IPS-15b (cell line): ENCODE results near the gene SYNDIG1.

Experiments
- H3K27me3 ChIP-seq: one replicate; pipeline ENCODE4 v1.6.1; 2013; ENCODE audit warnings: low read length; ENCODE audit not compliant: control insufficient read depth, insufficient read depth
- H3K36me3 ChIP-seq: one replicate; pipeline ENCODE4 v1.6.1; 2013; ENCODE audit warnings: low read length; ENCODE audit not compliant: control insufficient read depth, insufficient read depth
- H3K4me1 ChIP-seq: one replicate; pipeline ENCODE4 v1.6.1; 2013; ENCODE audit warnings: mild to moderate bottlenecking, low read length; ENCODE audit not compliant: control insufficient read depth, insufficient read depth
- H3K4me3 ChIP-seq: one replicate; pipeline ENCODE4 v1.5.1; 2013; ENCODE audit warnings: low read depth, low read length
- H3K9ac ChIP-seq: one replicate; pipeline ENCODE4 v1.6.1; 2013; ENCODE audit warnings: low read depth, mild to moderate bottlenecking, low read length
- H3K9me3 ChIP-seq: one replicate; pipeline ENCODE4 v1.6.1; 2013; ENCODE audit warnings: mild to moderate bottlenecking, low read length; ENCODE audit not compliant: control insufficient read depth, insufficient read depth

SYNDIG1 gene

DNA sequence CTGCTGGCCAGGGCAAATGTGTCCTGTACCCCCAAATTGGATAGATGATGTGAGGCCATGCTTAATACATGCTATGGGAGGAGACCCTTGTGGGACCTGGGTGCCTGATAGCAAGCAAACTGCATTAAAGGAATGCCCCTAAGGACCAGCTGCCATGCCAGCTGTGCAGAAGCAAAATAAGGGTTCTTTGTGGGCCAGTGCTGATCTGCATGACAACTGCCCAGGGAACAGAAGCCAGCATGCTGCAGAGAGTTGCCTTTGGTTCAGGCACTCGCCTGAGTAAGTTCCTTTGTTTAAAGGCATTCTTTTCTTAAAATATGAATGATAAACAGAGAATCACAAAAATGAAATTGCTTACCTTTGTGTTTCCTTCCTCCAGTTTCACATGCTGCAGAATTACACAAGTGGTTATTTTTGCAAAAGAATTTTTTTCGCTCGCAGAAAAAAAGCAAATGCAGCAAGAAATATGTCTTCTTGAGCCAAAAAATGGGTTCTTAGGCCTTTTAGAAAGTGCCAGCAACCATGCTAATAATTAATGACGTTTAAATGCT lies 6.9 kb upstream of the SYNDIG1 start:
- no peaks in the 10 kb centered on the region for H3K9me3 ChIP-seq
- peaks cover 24% of the 10 kb centered on the region for H3K27me3 ChIP-seq
- H3K4me3 ChIP-seq = no peak overlapping the region
- H3K4me1 ChIP-seq = peaks cover 16% of the 10 kb centered on the region
- no peak overlapping the region for H3K9ac ChIP-seq
- no peaks in the 10 kb centered on the region for H3K36me3 ChIP-seq

DNA sequence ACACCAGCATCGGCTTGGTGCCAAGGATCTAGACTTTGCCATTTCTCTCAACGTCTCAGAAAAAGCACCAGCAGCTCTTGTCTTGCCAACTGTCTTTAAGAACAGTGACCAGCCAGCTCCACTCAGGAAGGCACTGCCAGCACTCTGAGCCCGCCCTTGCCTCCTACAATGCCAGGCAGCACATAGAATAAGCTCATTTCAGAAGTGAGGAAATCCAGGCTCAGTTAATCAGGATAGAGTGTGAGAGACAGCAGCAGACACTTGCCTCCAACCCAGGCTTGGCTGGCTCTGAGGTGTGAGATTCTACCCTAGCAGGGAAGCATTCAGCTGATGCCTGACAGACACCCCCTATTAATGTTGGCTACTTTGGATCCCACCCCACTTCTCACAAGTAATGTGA lies 4.3 kb upstream of the SYNDIG1 start:
- no peak overlapping the region for H3K9ac ChIP-seq
- no peak overlapping the region for H3K4me3 ChIP-seq
- H3K9me3 ChIP-seq = no peaks in the 10 kb centered on the region
- peaks cover 37% of the 10 kb centered on the region for H3K27me3 ChIP-seq
- peaks cover 24% of the 10 kb centered on the region for H3K4me1 ChIP-seq
- H3K36me3 ChIP-seq = no peaks in the 10 kb centered on the region

DNA sequence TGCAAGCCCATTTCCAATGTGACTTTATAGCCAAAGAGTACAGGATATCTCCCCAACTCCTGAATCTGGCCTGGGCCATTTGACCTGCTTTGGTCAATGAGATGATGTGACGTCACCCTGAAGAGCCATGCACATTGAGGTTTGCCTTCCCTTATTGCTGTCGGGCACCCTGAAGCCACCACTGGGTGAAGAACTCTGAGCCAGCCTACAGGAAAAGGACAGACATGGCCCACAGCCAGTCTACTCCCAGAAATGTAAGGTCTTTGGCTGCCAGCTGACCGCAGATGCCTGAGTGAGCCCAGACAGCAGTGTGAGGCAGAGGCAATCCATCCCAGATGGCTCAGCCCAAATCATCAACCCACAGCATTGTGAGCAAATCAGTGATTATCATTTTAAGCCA lies 3.7 kb upstream of the SYNDIG1 start:
- Histone ChIP-seq H3K4me3 (no peak overlapping the region), H3K9ac (no peak overlapping the region), H3K9me3 (no peaks in the 10 kb centered on the region), H3K4me1 (peaks cover 24% of the 10 kb centered on the region), H3K27me3 (peaks cover 42% of the 10 kb centered on the region), H3K36me3 (no peaks in the 10 kb centered on the region)

DNA sequence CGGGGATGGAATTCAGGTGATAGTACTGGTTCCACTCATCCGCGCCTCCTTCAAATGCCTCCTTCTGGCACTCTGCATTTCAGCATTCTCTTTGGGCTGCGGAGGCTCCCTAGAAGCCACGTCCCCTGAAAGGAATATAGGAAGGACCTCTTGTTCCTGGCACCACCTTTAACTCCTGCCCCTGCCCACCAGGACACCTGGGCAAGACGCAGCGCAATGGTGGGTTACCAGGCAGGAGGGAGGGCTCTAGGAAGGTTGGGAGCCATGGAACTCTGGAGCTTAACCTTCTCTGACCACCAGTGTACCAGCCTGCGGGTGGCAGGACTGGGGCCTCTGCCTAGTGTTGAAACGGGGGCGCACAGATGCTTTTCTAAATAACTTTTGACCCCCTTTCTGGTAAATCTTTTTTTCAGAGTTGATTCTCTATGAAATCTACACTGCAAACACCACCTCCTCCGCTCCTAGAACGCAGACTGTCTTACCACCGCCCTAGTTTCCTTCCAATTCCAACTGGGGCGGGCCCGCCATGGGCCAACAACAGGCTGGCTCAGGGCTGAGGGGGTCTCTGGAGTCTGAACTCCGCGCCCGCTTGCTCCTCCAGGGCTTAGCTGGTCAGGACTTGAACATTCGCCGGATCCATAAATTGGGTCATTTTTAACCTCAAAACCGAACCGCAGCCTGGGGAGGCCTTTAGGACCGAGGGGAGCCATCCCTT lies 871 bp upstream of the SYNDIG1 start:
- H3K9ac ChIP-seq = no peak overlapping the region

DNA sequence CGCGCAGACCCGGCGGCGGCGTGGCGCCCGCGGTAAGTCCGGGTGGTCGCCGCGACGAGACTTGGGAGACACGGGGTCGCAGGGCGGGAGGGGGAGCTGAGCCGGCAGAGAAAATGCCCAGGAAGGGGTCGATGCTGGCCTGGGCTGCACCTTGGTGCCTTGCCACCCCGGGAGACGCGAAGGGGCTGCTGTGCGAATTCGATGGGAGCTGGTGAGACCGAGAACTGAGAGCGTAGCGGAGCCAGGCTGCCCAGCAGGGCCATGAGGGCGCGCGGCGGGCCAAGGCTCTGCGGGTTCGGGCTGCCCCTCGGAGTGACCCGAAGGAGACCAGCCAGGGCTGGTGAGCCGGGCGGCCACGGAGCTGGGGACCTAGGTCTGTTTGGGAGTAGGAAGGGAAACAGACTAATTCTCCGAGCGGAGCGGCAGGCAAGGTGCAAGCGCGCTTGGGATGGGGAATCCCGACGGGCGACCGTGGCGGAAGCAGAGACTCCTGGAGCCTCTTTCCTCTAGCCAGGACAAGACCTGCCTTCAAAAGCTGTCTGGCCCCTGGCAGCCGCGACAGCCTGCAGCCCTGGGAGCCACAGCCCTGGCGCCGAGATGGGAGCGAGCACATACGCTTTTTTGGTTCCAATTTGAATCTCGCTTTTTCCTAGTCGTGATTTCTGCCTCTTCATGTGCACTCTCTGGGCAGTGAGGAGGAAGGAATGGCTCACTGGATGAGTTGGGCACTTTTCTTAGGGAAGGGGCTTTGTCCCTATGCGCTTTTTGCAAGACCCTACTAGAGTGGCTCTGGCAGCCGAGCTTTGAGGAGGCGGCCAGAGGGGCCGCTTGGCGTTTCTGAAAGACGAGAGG lies 691 bp downstream of the SYNDIG1 start:
- no peaks in the 10 kb centered on the region for H3K36me3 ChIP-seq
- peak overlapping the region; percentile 58 for H3K9ac ChIP-seq
- H3K4me3 ChIP-seq = peak overlapping the region; percentile 58
- H3K4me1 ChIP-seq = peaks cover 11% of the 10 kb centered on the region
- H3K9me3 ChIP-seq = no peaks in the 10 kb centered on the region
- H3K27me3 ChIP-seq = peaks cover 78% of the 10 kb centered on the region

More for the DNA sequence above, 871 bp upstream of the SYNDIG1 start:
- Histone ChIP-seq H3K36me3 (no peaks in the 10 kb centered on the region), H3K4me3 (peak overlapping the region; percentile 58), H3K27me3 (peaks cover 71% of the 10 kb centered on the region), H3K9me3 (no peaks in the 10 kb centered on the region), H3K4me1 (peaks cover 11% of the 10 kb centered on the region)

DNA sequence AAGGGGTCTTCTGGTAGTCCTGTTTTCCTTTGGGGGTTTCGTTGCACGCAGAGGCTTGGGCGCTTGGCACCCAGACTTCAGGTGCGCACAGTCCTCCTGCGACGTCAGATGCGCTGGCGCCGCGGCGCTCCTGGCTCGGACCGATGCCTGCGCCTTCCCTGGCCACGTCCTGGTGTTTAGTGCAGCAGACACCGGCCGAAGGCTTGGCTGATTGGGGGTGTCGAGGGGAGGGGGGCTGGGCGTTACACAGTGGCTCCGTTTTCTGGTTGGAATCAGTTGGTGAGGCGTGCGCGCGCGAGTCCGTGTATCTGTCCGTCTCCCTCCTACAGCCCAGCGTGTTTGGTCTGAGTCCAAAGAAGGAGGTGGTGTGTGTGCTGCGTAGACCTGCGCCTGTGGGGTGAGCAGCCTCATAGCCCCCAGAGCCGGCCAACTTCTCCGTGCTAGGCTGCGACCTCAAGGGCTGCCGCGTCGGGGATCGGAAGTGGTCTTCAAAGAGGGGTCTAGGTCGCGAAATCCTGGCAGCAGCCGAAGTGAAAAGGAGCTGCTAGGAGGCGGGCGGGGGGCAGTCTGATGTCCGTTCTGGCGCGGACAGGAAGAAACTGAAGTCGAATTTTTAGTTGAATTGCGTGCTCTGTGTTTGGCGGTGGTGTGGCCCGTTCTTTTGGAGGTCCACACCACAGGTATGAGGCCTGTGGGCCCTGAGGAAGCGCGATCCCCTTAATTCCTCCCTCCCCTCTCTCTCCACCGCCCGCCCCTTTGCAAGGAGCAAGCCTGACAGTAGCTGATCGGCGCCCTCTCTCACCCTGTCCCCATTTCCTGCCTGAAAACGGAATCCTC lies 1.5 kb downstream of the SYNDIG1 start:
- peaks cover 71% of the 10 kb centered on the region for H3K27me3 ChIP-seq
- peak overlapping the region; percentile 58 for H3K4me3 ChIP-seq
- peak overlapping the region; percentile 42 for H3K9ac ChIP-seq
- H3K4me1 ChIP-seq = peaks cover 11% of the 10 kb centered on the region
- no peaks in the 10 kb centered on the region for H3K36me3 ChIP-seq
- H3K9me3 ChIP-seq = no peaks in the 10 kb centered on the region

DNA sequence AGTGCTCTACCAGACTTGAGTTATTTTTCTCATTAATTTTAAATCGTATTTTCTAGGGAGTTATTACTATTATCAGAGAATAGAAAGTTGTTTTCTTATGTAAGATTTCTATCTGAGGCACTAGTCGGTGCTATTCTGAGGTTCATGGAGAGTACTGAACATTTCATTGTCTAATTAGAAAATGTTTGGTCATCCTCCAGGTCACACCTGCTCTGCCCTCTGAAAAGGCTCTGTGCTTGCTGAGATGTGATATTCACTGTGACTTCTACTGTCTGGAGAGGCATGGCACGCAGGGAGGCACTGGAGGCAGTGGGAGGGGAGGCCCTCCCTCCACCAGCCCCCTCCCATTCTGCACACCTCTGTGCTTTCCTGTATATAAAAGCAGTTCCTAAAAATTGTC lies 3.0 kb downstream of the SYNDIG1 start:
- Histone ChIP-seq H3K4me1 (peaks cover 11% of the 10 kb centered on the region), H3K36me3 (no peaks in the 10 kb centered on the region), H3K9me3 (no peaks in the 10 kb centered on the region), H3K4me3 (no peak overlapping the region), H3K27me3 (peaks cover 62% of the 10 kb centered on the region), H3K9ac (no peak overlapping the region)

DNA sequence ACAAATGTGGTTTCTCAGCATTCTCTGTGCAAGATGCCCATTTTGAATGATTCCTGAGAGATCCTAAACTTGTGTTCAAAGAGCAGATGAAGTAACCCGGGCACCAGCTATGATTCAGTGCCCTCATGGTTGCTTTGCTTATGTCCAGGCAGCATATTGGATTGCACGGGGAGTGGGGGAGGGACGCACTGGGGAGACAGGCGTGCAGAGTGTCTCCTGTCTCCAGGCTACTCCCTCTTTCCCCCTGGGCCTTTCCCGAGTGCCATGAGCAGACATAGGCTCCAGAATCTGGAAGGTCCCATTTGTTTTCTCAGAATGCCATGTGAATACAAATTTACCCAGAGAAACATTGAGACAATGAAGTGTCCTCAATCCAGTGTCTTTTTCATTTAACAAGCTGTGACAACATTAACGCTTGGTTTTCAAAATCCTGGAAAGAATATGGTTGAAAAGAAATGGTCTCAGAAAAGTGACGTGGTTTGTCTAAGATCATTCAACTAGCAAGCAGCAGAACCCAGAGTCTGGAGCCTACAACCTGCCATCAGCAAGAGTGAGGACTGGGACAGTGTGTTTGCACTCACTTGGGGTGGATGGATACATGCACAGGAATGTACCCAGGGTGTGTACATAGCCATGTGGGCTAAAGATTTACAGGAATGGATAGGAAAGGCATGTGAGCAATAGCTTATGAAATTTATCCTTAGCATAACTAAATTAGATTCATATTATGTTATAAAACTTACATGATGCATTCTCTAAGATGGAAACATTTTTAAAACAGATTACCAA lies 4.2 kb downstream of the SYNDIG1 start:
- peaks cover 52% of the 10 kb centered on the region for H3K27me3 ChIP-seq
- no peak overlapping the region for H3K4me3 ChIP-seq
- H3K36me3 ChIP-seq = no peaks in the 10 kb centered on the region
- no peaks in the 10 kb centered on the region for H3K9me3 ChIP-seq
- no peak overlapping the region for H3K9ac ChIP-seq
- peaks cover 4% of the 10 kb centered on the region for H3K4me1 ChIP-seq

DNA sequence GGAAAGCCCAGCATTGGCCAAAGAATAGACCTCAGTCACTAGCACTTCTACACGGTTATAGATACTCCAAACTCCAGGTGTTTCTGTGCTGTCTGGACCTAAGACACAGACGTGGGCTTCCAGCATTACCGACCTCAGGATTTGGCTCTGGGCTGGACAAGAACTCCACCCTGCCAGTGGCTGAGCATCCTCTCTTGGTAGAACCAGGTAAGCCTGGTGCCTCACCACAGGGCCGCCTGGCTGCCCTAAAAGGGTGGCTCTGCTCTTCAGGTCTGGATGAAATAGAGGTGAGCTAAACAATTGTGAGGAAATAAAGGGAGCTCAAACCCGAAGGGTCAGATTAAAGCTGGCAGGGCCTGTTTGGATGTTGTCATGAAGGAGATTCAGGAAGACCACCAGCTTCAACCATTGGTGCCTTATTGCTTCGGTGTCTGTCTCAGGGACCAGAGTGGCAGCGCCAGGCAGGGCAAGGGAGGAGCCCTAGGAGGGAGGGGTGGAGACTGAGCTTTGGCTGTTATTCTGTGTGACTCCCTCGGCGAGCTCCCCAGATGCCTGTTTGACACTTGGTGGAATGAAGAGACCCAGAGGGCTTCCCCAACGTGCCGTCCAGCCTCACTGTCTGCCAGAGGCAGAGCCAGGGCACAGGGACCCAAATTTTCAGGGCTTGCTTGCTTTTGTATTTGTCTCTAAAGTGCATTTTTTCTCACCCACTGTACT lies 8.6 kb downstream of the SYNDIG1 start:
- Histone ChIP-seq H3K4me3 (no peak overlapping the region), H3K9me3 (no peaks in the 10 kb centered on the region)

DNA sequence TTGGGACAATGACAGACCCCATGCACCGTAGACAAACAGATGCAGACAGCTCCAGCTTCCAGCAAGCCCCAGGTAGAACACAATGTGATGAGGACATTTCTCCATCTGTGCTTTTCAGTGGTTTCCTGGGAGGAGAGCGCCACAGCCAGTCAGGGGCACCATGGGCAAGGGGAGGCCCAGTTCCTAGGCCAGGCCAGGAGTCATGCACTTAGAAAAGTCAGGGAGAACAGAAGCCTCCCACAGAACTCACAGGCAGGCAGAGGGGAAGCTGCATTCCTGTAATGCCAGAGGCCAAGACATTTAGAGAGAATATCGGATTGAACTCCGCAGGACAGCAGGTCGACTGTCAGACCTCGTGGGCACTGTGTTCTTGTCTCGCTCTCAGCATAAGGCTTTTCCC lies 9.2 kb downstream of the SYNDIG1 start:
- no peak overlapping the region for H3K4me3 ChIP-seq
- peaks cover 2% of the 10 kb centered on the region for H3K4me1 ChIP-seq
- H3K9me3 ChIP-seq = no peaks in the 10 kb centered on the region
- no peaks in the 10 kb centered on the region for H3K36me3 ChIP-seq
- H3K27me3 ChIP-seq = peaks cover 15% of the 10 kb centered on the region
- no peak overlapping the region for H3K9ac ChIP-seq

More for the DNA sequence above, 8.6 kb downstream of the SYNDIG1 start:
- H3K9ac ChIP-seq = no peak overlapping the region
- H3K4me1 ChIP-seq = peaks cover 4% of the 10 kb centered on the region
- H3K36me3 ChIP-seq = no peaks in the 10 kb centered on the region
- H3K27me3 ChIP-seq = peaks cover 21% of the 10 kb centered on the region
